ENCODE results near the gene PDLIM3.

Gene PDLIM3

DNA sequence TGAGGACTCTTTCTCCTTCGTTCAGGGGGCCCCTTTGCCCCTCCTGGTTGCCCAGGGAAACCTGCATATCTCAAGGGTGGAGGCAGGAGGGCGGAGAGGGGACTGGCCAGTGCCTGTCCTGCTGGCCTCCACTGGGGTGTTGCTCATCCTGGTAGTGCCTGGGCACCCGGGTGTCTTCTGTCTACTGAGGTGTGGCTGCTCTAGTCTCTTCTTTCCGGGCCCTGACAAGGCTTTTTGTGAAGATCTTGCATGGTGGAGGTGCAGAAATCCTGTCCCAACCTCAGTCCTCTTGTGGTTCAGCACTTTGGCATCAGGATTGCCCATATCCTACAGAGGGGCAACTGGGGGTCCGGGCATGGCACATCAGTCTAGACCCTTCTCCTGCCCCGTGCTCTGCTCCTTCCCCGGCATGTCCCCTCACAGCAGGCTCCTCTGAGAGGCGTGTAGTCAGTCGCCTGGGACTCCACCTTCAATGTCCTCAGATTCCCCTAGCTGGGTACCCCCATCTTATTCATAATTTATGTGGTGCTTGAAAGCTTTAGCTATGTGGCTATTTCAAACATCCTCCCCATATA, 65.6 kb downstream of the PDLIM3 start:
- DNase-seq = no peak

GRCh38 chr4:185468999-185469398, 66.3 kb downstream of the PDLIM3 start:
- DNase-seq = no peak

GRCh38 chr4:185467991-185468390, 67.3 kb downstream of the PDLIM3 start:
- no peak for DNase-seq

- no peak for DNase-seq
These were observed 68.2 kb downstream of the PDLIM3 start for GRCh38 chr4:185467101-185467500.

GRCh38 chr4:185465707-185466106, 69.6 kb downstream of the PDLIM3 start:
- DNase-seq = no peak

DNA sequence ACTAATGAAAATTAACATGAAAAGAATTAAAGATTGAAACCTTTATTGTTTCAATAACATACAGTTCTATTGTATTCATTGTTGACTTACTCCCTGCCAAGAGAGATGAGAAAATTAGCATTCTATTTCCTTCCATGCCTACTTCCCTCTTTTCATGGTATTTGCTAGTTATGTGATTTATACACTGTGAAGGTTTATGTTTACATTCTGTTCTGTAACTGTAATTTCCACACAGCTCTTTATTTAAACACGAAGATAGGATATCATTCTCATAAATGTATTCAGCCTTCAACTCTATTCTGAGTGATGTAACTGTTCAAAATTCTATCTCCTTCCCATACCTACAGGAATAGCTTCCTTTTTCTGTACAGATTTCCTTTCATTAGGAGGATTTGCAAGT, 70.4 kb downstream of the PDLIM3 start:
- DNase-seq = no peak

- no peak for DNase-seq
These were observed 71.1 kb downstream of the PDLIM3 start for GRCh38 chr4:185464183-185464582.

DNA sequence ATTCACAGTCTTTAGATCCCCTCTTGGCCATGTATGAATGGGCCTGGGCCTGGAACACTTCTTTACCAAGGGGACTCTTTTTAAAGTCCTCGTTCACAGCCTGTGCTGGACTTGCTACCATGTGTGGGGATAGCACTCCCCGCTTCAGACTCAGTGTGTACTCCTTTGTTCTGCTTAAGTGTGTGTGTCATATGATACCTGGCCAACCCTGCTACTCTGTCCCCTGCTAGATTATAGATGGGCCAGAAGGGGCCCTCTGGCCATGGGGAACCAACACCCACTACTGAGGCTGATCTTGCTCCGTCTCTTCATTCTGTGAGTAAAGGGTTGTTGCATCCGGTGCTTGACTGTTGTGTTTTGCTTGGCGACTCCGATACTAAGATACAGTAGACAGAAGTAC, 71.8 kb downstream of the PDLIM3 start:
- DNase-seq = no peak

DNA sequence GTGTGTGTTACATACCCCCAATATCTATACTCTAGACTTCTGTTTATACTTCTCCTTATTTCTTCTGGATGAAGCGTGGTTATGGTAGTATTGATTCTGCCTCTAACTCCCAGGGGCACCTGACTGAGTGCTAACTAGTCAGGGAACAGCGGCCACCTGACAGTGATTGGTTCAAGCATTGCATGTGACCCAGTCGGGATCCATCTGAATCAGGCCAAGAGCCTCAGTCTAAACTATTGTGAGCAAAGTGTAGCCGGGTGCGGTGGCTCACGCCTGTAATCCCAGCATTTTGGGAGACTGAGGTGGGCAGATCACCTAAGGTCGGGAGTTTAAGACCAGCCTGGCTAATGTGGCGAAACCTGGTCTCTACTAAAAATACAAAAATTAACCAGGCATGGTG, 73.7 kb downstream of the PDLIM3 start:
- no peak for DNase-seq

GRCh38 chr4:185457136-185457535, 78.2 kb downstream of the PDLIM3 start:
- no peak for DNase-seq

GRCh38 chr4:185456131-185456530, 79.2 kb downstream of the PDLIM3 start:
- no peak for DNase-seq
